Memory B cell (primary cell): ENCODE results near the gene C6orf141.

Experiments used
- ATAC-seq: fragments of 150-1000 bp; cut with Tn5 transposase; 2 replicates; pipeline ENCODE4 v1.10.0; 2021; ENCODE audit warnings: low read depth, mild to moderate bottlenecking, moderate library complexity
- DNase-seq, 2 donors: peaks; one replicate each; pipeline ENCODE4 v3.0.0; 2022; ENCODE audit warnings: low spot score in 2 of 2
- H3K27ac Mint-ChIP-seq: one replicate; pipeline ENCODE4 v1.8.0; 2022; ENCODE audit warnings: mild to moderate bottlenecking, moderate library complexity, mixed read lengths
- H3K27me3 Mint-ChIP-seq: one replicate; pipeline ENCODE4 v1.8.0; 2022; ENCODE audit warnings: mixed read lengths
- H3K36me3 Mint-ChIP-seq: one replicate; pipeline ENCODE4 v1.8.0; 2022; ENCODE audit warnings: mild to moderate bottlenecking, mixed read lengths
- H3K4me1 Mint-ChIP-seq: one replicate; pipeline ENCODE4 v1.8.0; 2022; ENCODE audit warnings: mixed read lengths
- H3K4me3 Mint-ChIP-seq: one replicate; pipeline ENCODE4 v1.8.0; 2022; ENCODE audit warnings: mild to moderate bottlenecking, moderate library complexity, mixed read lengths
- H3K9me3 Mint-ChIP-seq: one replicate; pipeline ENCODE4 v1.8.0; 2022; ENCODE audit warnings: mixed read lengths

C6orf141 gene

DNA sequence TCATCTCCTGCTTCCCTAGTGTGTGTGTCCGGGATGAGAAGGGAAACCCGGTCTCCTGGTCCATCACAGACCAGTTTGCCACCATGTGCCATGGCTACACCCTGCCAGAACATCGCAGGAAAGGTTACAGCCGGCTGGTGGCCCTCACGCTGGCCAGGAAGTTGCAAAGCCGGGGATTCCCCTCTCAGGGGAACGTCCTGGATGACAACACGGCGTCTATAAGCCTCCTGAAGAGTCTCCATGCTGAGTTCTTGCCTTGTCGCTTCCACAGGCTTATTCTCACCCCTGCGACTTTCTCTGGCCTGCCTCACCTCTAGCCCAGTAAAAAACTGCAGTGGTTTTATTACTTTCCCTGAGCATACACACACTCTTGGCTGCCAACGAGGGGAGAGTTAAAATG lies 23.9 kb upstream of the C6orf141 start:
- H3K4me3 Mint-ChIP-seq = no peak overlapping the region
- H3K36me3 Mint-ChIP-seq = no peaks in the 10 kb centered on the region
- DNase-seq (no peak), ATAC-seq (no peak)
- no peaks in the 10 kb centered on the region for H3K9me3 Mint-ChIP-seq
- no peaks in the 10 kb centered on the region for H3K4me1 Mint-ChIP-seq
- no peak overlapping the region for H3K27ac Mint-ChIP-seq
- peaks cover 3% of the 10 kb centered on the region for H3K27me3 Mint-ChIP-seq

- Mint-ChIP-seq H3K36me3 (no peaks in the 10 kb centered on the region), H3K27me3 (peaks cover 3% of the 10 kb centered on the region), H3K9me3 (no peaks in the 10 kb centered on the region), H3K4me3 (no peak overlapping the region), H3K4me1 (peaks cover 6% of the 10 kb centered on the region), H3K27ac (no peak overlapping the region)
- DNase-seq (no peak), ATAC-seq (no peak)
Observed at GRCh38 chr6:49527320-49527719, 23.1 kb upstream of the C6orf141 start.

DNA sequence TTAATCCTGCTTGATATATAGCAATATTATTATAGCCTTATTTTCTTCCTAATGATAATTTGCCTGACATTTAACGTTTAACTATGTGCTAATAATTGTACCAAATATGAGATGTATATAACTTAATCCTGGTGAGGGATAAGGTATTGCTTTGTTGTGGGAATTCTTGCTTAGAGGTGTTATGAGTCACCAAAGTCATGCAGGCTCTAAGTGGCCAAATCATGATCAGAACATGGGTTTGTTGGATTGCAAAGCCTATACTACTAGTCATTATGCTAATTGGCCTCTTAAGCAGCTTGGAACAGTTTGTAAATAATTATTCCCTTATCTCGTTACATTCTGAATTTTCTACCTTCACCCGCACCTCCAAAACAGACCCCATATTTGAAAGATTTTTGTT lies 21.9 kb upstream of the C6orf141 start:
- ATAC-seq = no peak
- no peak for DNase-seq
- H3K27me3 Mint-ChIP-seq = peaks cover 3% of the 10 kb centered on the region
- no peaks in the 10 kb centered on the region for H3K36me3 Mint-ChIP-seq
- no peak overlapping the region for H3K27ac Mint-ChIP-seq
- H3K9me3 Mint-ChIP-seq = no peaks in the 10 kb centered on the region
- H3K4me3 Mint-ChIP-seq = no peak overlapping the region
- peaks cover 7% of the 10 kb centered on the region for H3K4me1 Mint-ChIP-seq

DNA sequence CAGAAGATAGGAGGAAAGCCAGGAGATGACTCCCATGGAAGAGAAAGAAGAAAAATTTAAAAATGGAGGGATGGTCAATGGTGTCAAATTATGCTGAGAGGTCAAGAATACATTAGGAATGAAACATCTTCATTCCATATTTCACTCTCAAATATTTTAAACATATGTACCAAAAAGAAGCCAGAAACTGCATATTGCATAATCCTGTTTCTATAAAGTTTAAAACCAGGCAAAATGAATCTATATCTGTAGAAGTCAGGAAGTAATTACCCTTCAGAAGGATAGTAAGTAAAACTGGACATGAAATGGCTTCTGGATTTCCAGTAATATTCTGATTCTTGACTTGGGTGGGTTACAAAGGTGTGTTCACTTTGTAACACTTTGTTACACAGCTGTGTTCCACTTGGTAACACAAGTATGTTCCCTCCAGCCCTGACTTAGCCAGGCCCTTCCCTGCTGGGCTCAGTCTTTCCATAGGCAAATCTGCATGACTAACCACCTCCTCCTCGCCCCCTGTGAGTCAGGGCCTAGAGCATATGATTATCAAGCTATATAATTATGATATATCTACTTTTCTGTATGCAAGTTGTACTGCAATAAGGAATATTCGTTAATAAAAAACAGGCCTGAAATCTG lies 20.2 kb upstream of the C6orf141 start:
- peaks cover 3% of the 10 kb centered on the region for H3K27me3 Mint-ChIP-seq
- H3K36me3 Mint-ChIP-seq = no peaks in the 10 kb centered on the region
- DNase-seq (no peak), ATAC-seq (no peak)
- peaks cover 7% of the 10 kb centered on the region for H3K4me1 Mint-ChIP-seq
- H3K9me3 Mint-ChIP-seq = no peaks in the 10 kb centered on the region
- no peak overlapping the region for H3K27ac Mint-ChIP-seq
- H3K4me3 Mint-ChIP-seq = no peak overlapping the region

DNA sequence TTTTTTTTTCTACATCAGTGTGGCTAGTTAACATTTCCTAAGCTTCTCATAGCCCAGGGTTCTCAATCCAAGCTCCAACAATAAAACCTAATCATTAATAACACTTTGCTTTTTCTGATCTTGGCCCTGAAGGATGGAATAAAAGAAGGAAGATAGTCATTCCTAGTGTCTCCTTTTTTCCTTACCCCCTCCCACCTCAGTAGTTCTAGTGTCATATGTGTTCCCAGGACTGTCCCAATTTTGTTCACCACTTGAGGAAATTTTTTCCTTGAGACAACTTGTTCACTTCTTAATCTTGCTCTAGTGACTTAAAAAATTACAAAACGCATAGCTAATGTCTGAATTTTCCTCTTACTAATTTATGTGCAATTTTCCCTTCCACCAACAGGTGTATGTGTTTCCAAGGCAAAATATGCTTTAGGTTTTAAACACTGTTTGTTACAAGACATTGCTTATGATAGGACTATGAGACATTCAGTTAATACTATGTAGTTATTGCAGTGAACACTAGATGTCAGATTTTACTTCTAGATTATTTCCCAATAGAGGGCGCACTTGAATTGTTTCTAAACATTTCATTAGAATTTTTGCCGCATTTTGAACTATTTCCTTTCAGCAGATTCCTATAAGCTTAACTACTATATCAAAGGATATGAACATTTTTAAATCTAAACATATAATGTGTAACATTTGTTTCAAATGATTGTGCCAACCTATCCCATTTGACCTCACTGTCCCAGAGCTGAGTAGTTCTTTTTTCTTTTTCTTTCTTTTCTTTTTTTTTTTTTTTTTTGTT lies 18.5 kb upstream of the C6orf141 start:
- Mint-ChIP-seq H3K9me3 (no peaks in the 10 kb centered on the region), H3K4me3 (no peak overlapping the region)

GRCh38 chr6:49535795-49536194 lies 14.7 kb upstream of the C6orf141 start:
- DNase-seq = no peak
- H3K27me3 Mint-ChIP-seq = no peaks in the 10 kb centered on the region
- no peaks in the 10 kb centered on the region for H3K36me3 Mint-ChIP-seq
- peaks cover 7% of the 10 kb centered on the region for H3K4me1 Mint-ChIP-seq
- no peaks in the 10 kb centered on the region for H3K9me3 Mint-ChIP-seq
- no peak overlapping the region for H3K4me3 Mint-ChIP-seq
- no peak for ATAC-seq
- no peak overlapping the region for H3K27ac Mint-ChIP-seq

More for the DNA sequence above, 18.5 kb upstream of the C6orf141 start:
- peaks cover 7% of the 10 kb centered on the region for H3K4me1 Mint-ChIP-seq
- peaks cover 1% of the 10 kb centered on the region for H3K27me3 Mint-ChIP-seq
- DNase-seq (peak in 1 of 2 donors; percentile 3), ATAC-seq (peak; percentile 60)
- H3K36me3 Mint-ChIP-seq = no peaks in the 10 kb centered on the region
- no peak overlapping the region for H3K27ac Mint-ChIP-seq

- H3K4me3 Mint-ChIP-seq = no peak overlapping the region
- H3K27me3 Mint-ChIP-seq = no peaks in the 10 kb centered on the region
- H3K27ac Mint-ChIP-seq = no peak overlapping the region
Observed at GRCh38 chr6:49539102-49539501, 11.4 kb upstream of the C6orf141 start.

GRCh38 chr6:49540614-49541013 lies 9.9 kb upstream of the C6orf141 start:
- no peak overlapping the region for H3K4me3 Mint-ChIP-seq
- DNase-seq (no peak), ATAC-seq (no peak)
- H3K27ac Mint-ChIP-seq = no peak overlapping the region
- H3K4me1 Mint-ChIP-seq = no peaks in the 10 kb centered on the region
- H3K36me3 Mint-ChIP-seq = no peaks in the 10 kb centered on the region
- H3K27me3 Mint-ChIP-seq = no peaks in the 10 kb centered on the region
- no peaks in the 10 kb centered on the region for H3K9me3 Mint-ChIP-seq

More at GRCh38 chr6:49539102-49539501, 11.4 kb upstream of the C6orf141 start:
- DNase-seq (no peak), ATAC-seq (no peak)
- H3K4me1 Mint-ChIP-seq = no peaks in the 10 kb centered on the region
- H3K36me3 Mint-ChIP-seq = no peaks in the 10 kb centered on the region
- H3K9me3 Mint-ChIP-seq = no peaks in the 10 kb centered on the region

DNA sequence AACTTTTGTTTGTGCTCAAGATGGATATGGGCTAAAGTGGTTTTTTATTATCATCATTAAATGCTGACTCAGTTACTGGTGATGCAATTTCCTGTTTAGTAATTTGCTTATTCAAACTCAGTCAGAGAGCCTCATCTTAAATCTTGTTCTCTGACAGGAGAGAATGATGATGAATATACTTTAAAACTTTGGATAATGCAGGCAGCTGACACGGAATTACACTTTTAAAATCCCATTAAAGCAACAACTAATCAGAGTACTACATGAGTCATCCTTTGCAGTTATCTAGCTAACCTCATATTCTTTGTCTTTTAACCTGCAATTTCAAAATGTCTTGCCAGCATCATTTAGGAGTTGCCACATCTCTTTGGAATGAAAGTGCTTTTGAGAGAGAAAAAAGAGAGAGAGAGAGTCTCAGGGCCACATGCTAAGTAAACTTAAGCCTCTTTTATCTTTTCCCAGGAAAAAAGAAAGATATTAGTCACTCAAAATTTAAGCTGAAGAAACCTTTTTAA lies 9.2 kb upstream of the C6orf141 start:
- DNase-seq (no peak), ATAC-seq (no peak)
- Mint-ChIP-seq H3K27me3 (no peaks in the 10 kb centered on the region), H3K9me3 (no peaks in the 10 kb centered on the region), H3K36me3 (no peaks in the 10 kb centered on the region), H3K27ac (no peak overlapping the region), H3K4me1 (no peaks in the 10 kb centered on the region), H3K4me3 (no peak overlapping the region)

DNA sequence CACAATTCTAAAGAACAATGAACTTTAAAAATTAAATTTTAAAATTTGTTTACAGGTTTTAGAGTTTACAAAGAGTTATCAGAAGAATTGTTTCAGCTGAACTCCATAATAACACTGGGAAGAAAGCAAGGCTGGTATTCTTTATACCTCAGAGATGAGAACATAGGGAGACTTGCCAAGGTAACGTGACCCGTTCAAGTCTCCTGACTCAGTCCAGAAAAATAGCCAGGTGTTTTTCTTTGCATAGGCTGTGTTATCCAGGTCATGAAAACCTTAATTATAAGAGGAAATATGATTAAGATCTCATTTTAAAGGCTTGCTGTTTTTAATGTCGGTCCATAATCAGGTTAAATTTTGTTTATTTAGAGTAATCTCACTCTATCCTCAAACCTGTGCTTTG lies 8.5 kb upstream of the C6orf141 start:
- Mint-ChIP-seq H3K27ac (no peak overlapping the region), H3K27me3 (no peaks in the 10 kb centered on the region), H3K4me3 (no peak overlapping the region), H3K4me1 (no peaks in the 10 kb centered on the region), H3K36me3 (no peaks in the 10 kb centered on the region), H3K9me3 (no peaks in the 10 kb centered on the region)
- ATAC-seq (no peak), DNase-seq (no peak)

DNA sequence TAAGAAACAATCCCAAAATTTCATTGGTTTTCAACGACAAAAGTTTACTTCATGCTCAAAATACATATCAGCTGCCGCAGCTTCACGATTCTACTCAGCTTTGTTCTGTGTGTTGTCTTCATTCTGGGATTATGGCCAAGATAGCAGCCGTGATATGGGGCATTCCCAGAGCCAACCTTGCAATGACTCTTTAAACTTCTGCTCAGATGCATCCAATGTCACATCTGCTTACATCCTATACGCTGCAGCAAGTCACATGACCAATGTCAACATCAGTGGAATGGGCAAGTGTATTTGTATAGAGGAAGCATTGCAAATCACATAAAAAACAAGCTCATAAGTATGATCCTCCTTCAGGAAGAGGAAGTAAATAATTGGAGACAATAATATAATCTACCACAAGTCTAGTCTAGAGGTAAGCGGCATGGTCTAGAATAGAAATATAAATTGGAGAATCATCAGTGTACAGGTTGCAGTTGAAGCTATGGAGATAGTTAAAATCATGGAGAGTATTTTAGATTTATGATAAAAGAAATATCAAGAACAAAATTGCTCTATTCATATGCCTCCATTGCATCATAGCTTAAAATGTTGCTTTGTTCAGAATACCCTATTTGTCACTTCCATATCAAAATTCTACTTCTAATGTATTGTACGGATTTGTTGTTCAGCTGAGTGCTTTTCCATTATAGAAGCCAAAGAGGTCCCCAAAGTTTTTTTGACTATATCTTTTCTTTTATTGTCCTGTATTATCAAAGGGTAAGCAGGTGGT lies 7.2 kb upstream of the C6orf141 start:
- H3K36me3 Mint-ChIP-seq = no peaks in the 10 kb centered on the region
- ATAC-seq (no peak), DNase-seq (no peak)
- no peaks in the 10 kb centered on the region for H3K9me3 Mint-ChIP-seq
- H3K27ac Mint-ChIP-seq = no peak overlapping the region
- no peaks in the 10 kb centered on the region for H3K27me3 Mint-ChIP-seq
- no peaks in the 10 kb centered on the region for H3K4me1 Mint-ChIP-seq
- H3K4me3 Mint-ChIP-seq = no peak overlapping the region

DNA sequence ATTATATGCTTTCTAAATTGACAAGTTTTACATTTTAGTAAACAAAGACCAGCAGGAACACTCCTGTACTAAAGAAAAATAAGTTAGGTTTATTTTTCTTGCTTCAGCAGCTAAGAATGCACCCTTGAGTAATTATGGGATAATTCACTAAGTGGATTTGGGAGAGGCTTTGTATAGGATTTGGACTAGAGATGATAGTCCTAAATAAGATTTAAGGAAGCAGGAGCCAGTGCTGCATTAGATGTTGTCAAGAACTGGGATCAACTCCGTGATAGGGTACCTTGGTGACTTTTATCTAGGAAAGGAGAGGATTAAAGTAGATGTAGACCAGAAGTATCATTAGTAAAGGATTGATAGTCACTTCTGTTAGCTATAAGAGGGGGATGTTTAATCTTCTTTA lies 4.1 kb upstream of the C6orf141 start:
- H3K4me3 Mint-ChIP-seq = no peak overlapping the region
- H3K27me3 Mint-ChIP-seq = peaks cover 11% of the 10 kb centered on the region

GRCh38 chr6:49548613-49549304 lies 1.7 kb upstream of the C6orf141 start:
- Mint-ChIP-seq H3K36me3 (no peaks in the 10 kb centered on the region), H3K9me3 (no peaks in the 10 kb centered on the region), H3K27me3 (peaks cover 11% of the 10 kb centered on the region), H3K4me1 (peaks cover 16% of the 10 kb centered on the region), H3K4me3 (no peak overlapping the region), H3K27ac (no peak overlapping the region)
- ATAC-seq (no peak), DNase-seq (no peak)

More for the DNA sequence above, 4.1 kb upstream of the C6orf141 start:
- Mint-ChIP-seq H3K4me1 (peaks cover 11% of the 10 kb centered on the region), H3K36me3 (no peaks in the 10 kb centered on the region), H3K9me3 (no peaks in the 10 kb centered on the region), H3K27ac (no peak overlapping the region)
- no peak for ATAC-seq
- no peak for DNase-seq
